Measurements from ENCODE around the gene ZNF138.
"Not testable (repeated sequence)": the region's sequence is repeated elsewhere in the genome, so short reads cannot be mapped to it uniquely, and the experiment has no call there.

The ZNF138 gene

DNA sequence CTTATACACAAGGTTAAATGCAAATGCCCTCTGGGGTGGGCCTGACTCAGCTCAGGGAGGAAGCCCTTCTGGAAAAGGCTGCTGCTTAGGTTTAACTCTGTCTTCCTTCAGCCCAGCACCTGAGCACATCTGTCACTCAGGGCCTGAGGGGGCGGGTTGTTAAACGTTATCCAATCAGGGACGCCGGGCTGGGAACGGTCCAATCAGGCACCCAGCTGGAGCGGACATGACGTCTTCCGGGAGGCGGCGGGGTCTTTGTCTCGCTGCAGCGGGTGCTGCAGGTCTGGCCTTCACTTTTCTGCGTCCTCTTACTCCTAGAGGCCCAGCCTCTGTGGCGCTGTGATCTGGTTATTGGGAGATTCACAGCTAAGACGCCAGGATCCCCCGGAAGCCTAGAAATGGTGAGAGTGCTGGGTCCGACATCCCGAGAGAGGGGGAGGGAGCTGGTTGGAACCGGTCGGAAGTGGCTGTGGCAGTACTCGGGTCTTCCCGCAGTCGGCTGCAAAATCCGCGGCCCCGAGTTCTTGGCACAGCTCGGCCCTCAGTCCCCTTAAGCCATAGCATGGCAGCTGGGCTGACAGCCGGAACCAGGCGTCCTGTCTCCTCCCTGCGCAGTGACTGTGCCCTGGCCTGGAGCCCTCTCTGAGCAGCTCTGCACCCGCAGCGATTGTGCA, at the start of gene ZNF138:
ZNF138 (plus strand) TSS at position 258 of the 674 bp plus-strand sequence; CDS start at position 399, 141 bp downstream.
- peak; percentile 86 to 91 for DNase-seq

DNA sequence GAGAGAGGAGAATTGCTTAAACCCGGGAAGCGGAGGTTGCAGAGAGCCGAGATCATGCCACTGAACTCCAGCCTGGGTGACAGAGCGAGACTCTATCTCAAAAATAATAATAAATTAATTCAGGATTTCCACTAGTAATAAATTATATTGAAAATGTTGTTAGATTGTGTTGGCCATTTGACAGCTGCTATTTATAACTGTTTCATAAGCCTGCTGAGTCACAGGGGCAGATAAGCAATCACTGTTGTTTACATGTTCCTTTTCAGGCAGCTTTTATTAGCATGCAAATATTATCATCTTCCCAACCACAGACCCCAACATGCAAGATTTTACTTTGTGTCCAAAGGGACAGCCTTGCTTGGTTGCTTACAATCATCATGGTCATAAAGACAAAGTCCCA, 49.5 kb upstream of the ZNF138 start:
- DNase-seq, result no peak

- no peak for DNase-seq
Observed at GRCh38 chr7:64747802-64748201, 46.4 kb upstream of the ZNF138 start.

- no peak for DNase-seq
Observed at GRCh38 chr7:64753032-64753431, 41.2 kb upstream of the ZNF138 start.

DNA sequence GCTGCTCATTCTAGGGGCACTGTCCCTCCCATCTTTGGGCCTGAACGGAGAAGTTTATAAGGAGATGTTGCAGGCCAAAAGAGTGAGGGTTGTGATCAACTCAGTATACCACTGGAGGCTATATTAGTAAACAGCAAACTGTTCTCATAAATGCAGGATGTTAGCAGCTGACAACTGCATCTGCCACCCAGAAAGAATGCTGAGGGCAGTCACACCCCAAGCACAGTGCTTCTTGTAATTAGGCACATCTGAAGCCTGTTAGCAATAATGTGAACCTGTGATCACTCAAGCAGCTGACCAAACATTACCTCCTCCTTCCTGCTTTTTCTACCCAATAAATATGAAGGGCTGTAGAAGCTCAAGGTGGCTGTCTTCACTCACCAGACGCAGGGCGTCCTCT, 38.4 kb upstream of the ZNF138 start:
- DNase-seq, result no peak

DNA sequence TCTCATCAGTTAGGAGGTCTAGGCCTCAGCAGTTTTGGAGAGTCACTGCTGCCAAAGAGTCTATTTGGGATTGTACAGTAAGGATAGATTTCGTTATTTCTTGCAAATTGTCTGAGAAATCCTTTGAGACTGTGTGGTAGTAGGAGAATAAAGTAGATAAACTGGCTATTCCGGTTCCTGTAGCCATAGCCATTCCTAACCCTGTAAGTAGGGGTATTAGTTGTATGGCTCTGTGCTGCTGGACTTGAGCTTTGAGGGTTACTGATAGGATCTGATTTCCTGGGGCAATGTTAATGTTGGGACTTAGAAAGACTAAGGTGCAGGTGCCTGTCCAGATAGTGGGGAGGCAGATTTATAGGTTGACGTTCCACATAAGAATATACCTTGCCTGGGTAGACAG, 36.1 kb upstream of the ZNF138 start:
- no peak for DNase-seq

DNA sequence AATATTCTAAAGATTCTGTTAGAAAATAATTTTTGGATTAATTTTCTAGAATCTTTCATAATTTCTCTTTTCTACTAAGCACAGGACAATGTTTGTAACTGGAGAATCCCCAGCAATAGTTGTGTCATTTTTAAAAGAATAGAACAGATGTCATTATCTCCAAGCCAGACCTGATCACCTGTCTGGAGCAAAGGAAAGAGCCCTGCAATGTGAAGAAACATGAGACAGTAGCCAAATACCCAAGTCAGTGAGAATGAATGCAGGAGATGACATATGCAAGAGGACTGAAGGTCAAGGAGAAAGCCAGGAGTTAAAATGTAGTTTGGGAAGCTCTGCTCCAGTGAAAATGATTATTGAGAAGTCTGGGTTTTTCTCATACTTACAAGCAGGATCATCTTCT, 25.4 kb upstream of the ZNF138 start:
- no peak for DNase-seq

DNA sequence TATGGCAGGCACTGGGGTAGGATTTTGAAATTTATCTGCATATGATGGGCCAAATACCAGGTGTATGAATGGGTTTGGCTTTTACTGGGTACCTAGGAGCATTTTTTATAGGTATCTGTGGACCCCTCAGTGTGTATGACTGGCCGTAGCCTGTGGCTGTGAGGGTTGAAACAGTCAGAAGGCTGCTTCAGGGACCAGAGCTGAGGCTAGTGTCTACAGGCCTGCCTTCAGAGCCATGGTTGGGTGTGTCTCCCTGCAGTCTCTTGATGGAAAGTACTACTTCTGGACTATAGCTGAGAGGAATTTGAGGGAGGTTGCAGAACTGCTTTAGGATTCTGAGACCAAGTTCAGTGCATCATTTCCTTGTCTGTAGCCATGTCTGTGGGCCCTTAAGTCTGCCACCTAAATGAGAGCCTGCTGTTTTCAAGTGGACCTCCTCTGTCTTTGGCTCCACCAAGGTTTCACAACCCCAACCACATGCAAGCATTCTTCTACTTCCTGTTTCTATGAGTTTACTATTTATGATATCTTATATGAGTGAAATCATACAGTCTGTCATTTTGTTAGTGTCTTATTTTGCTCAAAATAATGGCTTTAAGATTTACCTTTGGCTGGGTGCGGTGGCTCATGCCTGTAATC, 19.9 kb upstream of the ZNF138 start:
- DNase-seq, result no peak

DNA sequence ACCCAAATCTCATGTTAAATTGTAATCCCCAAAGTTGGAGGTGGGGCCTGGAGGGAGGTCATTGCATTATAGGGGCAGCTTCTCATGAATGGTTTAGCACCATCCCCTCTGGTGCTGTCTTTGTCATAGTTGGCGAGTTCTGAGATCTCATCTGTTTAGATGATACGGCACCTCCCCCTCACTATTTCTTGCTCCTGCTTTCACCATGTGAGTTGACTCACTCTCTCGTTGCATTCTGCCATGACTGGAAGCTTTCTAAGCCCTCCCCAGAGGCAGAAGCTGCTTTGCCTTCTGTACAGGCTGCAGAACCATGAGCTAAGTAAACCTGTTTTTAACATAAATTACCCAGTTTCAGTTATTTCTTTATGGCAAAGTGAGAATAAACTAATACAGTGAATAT, 18.9 kb upstream of the ZNF138 start:
- DNase-seq, result no peak

DNA sequence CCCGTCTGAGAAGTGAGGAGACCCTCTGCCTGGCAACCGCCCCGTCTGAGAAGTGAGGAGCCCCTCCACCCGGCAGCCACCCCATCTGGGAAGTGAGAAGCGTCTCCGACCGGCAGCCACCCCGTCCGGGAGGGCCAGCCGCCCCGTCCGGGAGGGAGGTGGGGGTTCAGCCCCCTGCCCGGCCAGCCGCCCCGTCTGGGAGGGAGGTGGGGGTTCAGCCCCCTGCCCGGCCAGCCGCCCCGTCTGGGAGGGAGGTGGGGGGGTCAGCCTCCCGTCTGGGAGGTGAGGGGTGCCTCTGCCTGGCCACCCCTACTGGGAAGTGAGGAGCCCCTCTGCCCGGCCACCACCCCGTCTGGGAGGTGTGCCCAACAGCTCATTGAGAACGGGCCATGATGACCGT, 9.4 kb upstream of the ZNF138 start:
- DNase-seq, result not testable (repeated sequence)

DNA sequence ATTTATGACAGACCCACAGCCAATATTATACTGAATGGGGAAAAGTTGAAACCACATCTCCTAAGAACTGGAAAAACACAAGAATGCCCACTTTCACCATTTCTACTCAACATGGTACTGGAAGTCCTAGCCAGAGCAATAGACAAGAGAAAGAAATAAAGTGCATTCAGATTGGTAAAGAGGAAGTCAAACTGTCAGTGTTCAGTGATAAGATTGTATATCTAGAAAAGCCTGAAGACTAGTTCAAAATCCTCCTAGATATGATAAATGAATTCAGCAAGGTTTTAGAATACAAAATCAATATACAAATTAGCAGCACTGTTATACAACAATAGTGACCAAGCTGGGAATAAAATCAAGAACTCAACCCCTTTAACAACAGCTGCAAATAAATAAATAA, 6.9 kb upstream of the ZNF138 start:
- no peak for DNase-seq

DNA sequence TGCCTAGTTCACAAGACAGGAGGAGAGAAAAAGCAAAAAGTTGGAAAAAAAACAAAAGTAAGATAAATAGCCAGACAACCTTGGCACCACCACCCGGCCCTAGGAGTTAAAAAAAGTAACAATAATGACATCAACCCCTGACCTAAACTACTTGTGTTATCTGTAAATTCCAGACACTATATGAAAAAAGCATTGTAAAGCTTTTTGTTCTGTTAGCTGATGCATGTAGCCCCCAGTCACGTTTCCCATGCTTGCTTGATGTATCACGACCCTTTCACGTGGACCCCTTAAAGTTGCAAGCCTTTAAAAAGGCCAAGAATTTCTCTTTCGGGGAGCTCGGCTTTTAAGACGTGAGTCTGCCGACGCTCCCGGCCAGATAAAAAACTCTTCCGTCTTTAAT, 5.0 kb upstream of the ZNF138 start:
- not testable (repeated sequence) for DNase-seq

- DNase-seq, result no peak
Observed at GRCh38 chr7:64793106-64793755, 997 bp upstream of the ZNF138 start.

- DNase-seq, result no peak
Observed at GRCh38 chr7:64795176-64795575, 948 bp downstream of the ZNF138 start.

DNA sequence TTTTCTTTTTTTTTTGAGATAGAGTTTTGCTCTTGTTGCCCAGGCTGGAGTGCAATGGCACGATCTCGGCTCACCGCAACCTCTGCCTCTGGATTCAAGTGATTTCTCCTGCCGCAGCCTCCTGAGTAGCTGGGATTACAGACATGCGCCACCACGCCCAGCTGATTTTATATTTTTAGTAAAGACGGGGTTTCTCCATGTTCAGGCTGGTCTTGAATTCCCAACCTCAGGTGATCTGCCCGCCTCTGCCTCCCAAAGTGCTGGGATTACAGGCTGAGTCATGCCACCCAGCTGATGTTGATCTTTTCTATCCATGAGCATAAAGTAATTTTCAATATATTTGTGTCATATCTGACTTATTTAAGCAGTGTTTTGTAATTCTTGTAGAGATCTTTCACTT, 4.9 kb downstream of the ZNF138 start:
- not testable (repeated sequence) for DNase-seq

GRCh38 chr7:64802699-64803098, 8.5 kb downstream of the ZNF138 start:
- no peak for DNase-seq

DNA sequence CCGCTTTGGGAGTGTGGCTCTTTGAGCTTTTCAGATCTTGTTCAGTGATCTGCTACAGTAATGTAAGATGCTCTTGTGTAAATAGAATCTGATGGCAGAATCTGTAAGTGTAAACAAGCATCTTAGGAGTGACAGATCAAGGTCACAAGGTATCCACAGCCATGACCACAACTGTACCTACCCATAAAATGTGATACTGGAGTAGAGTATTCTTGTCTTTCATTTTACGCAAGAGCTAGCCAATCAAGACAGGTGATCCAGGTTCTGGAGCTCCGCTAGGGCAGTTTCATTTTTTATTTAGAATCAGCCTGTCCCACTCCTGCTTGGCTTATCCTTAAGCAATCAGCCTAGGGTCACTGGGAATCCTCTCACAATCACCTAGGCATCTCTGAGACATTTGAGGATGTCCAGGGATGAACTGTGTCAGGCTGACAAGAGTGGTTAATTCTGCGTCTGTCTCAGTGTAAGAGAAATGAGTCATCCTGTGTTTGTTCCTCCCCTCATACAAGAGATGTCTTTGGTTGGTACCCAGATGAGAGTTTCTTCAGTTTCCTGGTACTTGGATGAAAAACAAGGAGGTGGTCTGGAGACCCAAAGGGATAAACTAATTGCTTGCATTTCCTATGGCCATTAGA, 13.6 kb downstream of the ZNF138 start:
- DNase-seq, result no peak

DNA sequence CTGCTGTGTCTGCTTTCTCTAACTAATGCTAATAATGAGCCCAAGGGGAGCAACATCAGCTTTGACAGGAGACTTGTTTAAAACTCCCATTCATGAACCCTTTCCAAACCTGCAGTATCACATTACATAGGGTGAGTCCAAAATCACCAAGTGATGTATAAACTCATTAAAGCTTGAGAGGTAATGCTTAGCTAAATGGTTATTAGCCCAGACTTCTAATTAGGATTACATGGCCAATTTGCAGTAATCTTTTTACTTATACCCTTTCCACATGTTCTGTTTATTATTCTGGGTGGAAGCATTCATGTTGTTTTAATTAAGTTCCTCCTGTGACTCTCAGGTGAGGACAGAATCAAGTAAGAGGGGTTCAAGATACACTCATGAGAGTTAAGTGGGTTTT, 17.5 kb downstream of the ZNF138 start:
- no peak for DNase-seq

GRCh38 chr7:64830926-64831325, 36.7 kb downstream of the ZNF138 start:
- DNase-seq, result no peak

GRCh38 chr7:64832136-64832535, 37.9 kb downstream of the ZNF138 start:
- no peak for DNase-seq

- no peak for DNase-seq
Observed at GRCh38 chr7:64834989-64835388, 40.8 kb downstream of the ZNF138 start.

GRCh38 chr7:64835856-64836255, 41.6 kb downstream of the ZNF138 start:
- DNase-seq, result not testable (repeated sequence)

- not testable (repeated sequence) for DNase-seq
Observed at GRCh38 chr7:64838051-64838450, 43.8 kb downstream of the ZNF138 start.

DNA sequence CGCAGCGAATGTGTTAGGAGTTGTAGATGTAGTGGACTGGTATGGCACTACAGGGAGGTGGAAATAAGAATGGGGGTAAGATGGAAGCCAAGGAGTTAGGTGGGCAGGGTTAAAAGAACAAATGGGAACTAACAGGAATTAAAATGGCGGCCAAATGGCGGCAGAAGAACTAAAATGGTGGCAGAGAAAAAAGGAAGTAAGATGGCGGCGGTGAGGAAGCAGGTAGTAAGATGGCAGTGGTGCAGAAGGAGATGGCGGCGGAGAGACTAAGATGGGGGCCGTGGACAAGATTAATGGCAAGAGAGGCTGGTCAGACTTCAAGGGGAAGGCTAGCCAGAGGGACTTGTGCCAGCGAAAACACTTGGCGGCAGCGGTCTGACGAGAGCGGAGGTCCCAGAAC, 44.5 kb downstream of the ZNF138 start:
- DNase-seq, result no peak

All from stimulated activated CD4-positive, alpha-beta T cell treated with anti-CD3 and anti-CD28 coated beads, Interleukin-2, amount 100 ng/mL, for 48 hours (primary cell).